Trophoblast cell (in vitro differentiated cells and primary cell): ENCODE results near the gene ZNF536.
"Not testable (repeated sequence)": the region's sequence is repeated elsewhere in the genome, so short reads cannot be mapped to it uniquely, and the experiment has no call there.

ENCODE experiments used
- DNase-seq, 2 donors: peaks; one replicate each; pipeline ENCODE4 v3.0.0-alpha.2; 2016
- H2AFZ ChIP-seq: 2 replicates; pipeline ENCODE4 v1.6.1; 2013; ENCODE audit warnings: low read length, moderate library complexity, mild to moderate bottlenecking; ENCODE audit not compliant: insufficient read depth, poor library complexity
- H2AK5ac ChIP-seq: 2 replicates; pipeline ENCODE4 v1.6.1; 2013; ENCODE audit warnings: mild to moderate bottlenecking, low read length
- H2BK120ac ChIP-seq: 2 replicates; pipeline ENCODE4 v1.6.1; 2013; ENCODE audit warnings: low read length, mild to moderate bottlenecking, moderate library complexity; ENCODE audit not compliant: insufficient read depth, poor library complexity
- H2BK12ac ChIP-seq: 2 replicates; pipeline ENCODE4 v1.6.1; 2013; ENCODE audit warnings: mild to moderate bottlenecking, low read length, moderate library complexity
- H2BK5ac ChIP-seq: 2 replicates; pipeline ENCODE4 v1.6.1; 2013; ENCODE audit warnings: low read length, low read depth, moderate library complexity, mild to moderate bottlenecking; ENCODE audit not compliant: poor library complexity
- H3K14ac ChIP-seq: 2 replicates; pipeline ENCODE4 v1.6.1; 2013; ENCODE audit warnings: mild to moderate bottlenecking, low read length
- H3K18ac ChIP-seq: 2 replicates; pipeline ENCODE4 v1.6.1; 2013; ENCODE audit warnings: mild to moderate bottlenecking, low read length
- H3K23ac ChIP-seq: 2 replicates; pipeline ENCODE4 v1.6.1; 2013; ENCODE audit warnings: low read length
- H3K27ac ChIP-seq: 2 replicates; pipeline ENCODE4 v1.5.1; 2013; ENCODE audit warnings: low read depth, mild to moderate bottlenecking, inconsistent platforms, low read length, moderate library complexity
- H3K27me3 ChIP-seq: 2 replicates; pipeline ENCODE4 v1.6.1; 2013; ENCODE audit warnings: inconsistent platforms, mild to moderate bottlenecking, low read length, moderate library complexity; ENCODE audit not compliant: insufficient read depth
- H3K36me3 ChIP-seq, 2 experiments: 1 replicate in 1 of 2; 2 replicates in 1 of 2; pipeline ENCODE4 v1.6.1; 2013; ENCODE audit warnings: low read length in 2 of 2, mild to moderate bottlenecking in 2 of 2, moderate library complexity in 1 of 2; ENCODE audit not compliant: insufficient read depth in 2 of 2, control insufficient read depth in 1 of 2
- H3K4ac ChIP-seq: 2 replicates; pipeline ENCODE4 v1.6.1; 2013; ENCODE audit warnings: low read depth, mild to moderate bottlenecking, low read length, moderate library complexity
- H3K4me1 ChIP-seq, 2 experiments: 1 replicate in 1 of 2; 2 replicates in 1 of 2; pipeline ENCODE4 v1.6.1; 2013; ENCODE audit warnings: low read length in 2 of 2, mild to moderate bottlenecking in 2 of 2, moderate library complexity in 1 of 2; ENCODE audit not compliant: insufficient read depth in 2 of 2, control insufficient read depth in 1 of 2
- H3K4me2 ChIP-seq: 2 replicates; pipeline ENCODE4 v1.6.1; 2013; ENCODE audit warnings: inconsistent platforms, mild to moderate bottlenecking, low read length, moderate library complexity
- H3K4me3 ChIP-seq: 2 replicates; pipeline ENCODE4 v1.5.1; 2013; ENCODE audit warnings: mild to moderate bottlenecking, low read depth, low read length, inconsistent platforms
- H3K79me1 ChIP-seq: one replicate; pipeline ENCODE4 v1.6.1; 2013; ENCODE audit warnings: low read length
- H3K79me2 ChIP-seq: 2 replicates; pipeline ENCODE4 v1.6.1; 2013; ENCODE audit warnings: low read length, mild to moderate bottlenecking; ENCODE audit not compliant: control insufficient read depth, insufficient read depth, poor library complexity
- H3K9ac ChIP-seq: 2 replicates; pipeline ENCODE4 v1.6.1; 2013; ENCODE audit warnings: mild to moderate bottlenecking, low read length
- H3K9me3 ChIP-seq: 2 replicates; pipeline ENCODE4 v1.6.1; 2013; ENCODE audit warnings: low read depth, mild to moderate bottlenecking, control low read depth, inconsistent platforms, low read length; ENCODE audit not compliant: insufficient read depth
- H4K12ac ChIP-seq: 2 replicates; pipeline ENCODE4 v1.6.1; 2013; ENCODE audit warnings: low read depth, mild to moderate bottlenecking, low read length, moderate library complexity
- H4K8ac ChIP-seq: 2 replicates; pipeline ENCODE4 v1.6.1; 2013; ENCODE audit warnings: low read depth, mild to moderate bottlenecking, low read length, moderate library complexity
- H4K91ac ChIP-seq: one replicate; pipeline ENCODE4 v1.6.1; 2013; ENCODE audit warnings: low read depth, mild to moderate bottlenecking, low read length, moderate library complexity
- WGBS: extraction: QIAGEN DNeasy Blood & Tissue Kit; methylation state at CpG from one replicate; pipeline ENCODE4 v1.1.7; 2013; ENCODE audit warnings: missing lambda C conversion rate; ENCODE audit not compliant: insufficient read length, insufficient coverage; ENCODE audit errors: extremely low coverage; 5-methylcytosine and 5-hydroxymethylcytosine counted together

Gene ZNF536

DNA sequence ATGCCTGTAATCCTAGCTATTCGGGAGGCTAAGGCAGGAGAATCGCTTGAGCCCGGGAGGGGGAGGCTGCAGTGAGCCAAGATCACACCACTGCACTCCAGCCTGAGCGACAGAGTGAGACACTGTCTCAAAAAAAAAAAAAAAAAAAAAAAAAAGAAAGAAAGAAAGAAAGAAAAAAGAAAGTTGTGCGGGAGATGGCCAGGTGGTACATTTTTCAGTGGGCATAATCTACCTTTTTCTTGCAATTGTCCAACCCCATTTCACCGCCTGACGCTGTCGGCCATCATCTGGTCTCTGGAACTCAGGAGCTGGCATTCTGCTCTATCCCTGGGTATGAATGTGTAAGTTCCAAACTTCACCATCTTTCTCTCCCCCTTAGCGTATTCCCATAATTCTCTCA, 73.9 kb downstream of the ZNF536 start:
- not testable (repeated sequence) for H3K9me3 ChIP-seq, DNase-seq, H3K79me1 ChIP-seq, H3K18ac ChIP-seq, H4K8ac ChIP-seq, H3K27me3 ChIP-seq, H3K79me2 ChIP-seq, H3K36me3 ChIP-seq, H2BK12ac ChIP-seq, H3K4me2 ChIP-seq, H2AFZ ChIP-seq, H3K14ac ChIP-seq, H3K4ac ChIP-seq, H2BK5ac ChIP-seq, H3K4me3 ChIP-seq, H3K4me1 ChIP-seq, H3K9ac ChIP-seq, H4K91ac ChIP-seq, H4K12ac ChIP-seq, H2AK5ac ChIP-seq, H3K23ac ChIP-seq, H2BK120ac ChIP-seq, H3K27ac ChIP-seq
- no CpG with 5 or more reads among the region's 9 CpGs for WGBS

DNA sequence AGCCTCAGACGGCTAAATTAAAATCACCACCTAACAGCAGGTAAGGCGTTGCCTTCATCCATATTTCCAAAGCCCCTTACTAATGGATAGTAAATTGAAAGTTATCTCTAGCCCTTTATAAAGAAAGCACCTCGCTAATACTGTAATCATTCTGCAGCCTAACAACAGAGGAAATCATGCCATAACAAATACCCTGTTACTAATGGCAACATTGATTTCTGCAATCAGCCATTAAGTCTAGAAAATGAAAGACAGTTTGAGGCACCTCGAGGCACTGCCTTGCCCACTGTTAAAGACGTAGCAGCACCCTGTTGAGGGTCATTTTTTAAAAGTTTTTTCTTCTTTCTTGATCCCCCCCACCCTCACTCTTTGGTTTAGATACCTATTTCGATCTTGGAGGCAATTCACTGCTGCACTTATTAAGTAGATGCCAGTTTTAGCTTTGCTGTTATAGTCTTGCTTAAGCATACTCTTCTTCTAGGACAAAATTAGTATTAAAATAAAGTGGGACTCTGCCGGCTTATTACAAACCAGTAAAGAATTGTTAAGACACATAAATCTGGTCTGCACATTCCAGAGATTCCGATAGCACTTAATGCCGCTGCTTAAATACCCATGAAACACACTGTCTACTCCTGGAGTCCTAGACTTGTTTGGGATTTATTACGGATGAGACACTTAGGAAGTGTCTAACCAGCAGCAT, 74.8 kb downstream of the ZNF536 start:
- Histone ChIP-seq H2AK5ac (no peak overlapping the region), H3K4ac (no peak overlapping the region), H3K4me1 (peaks cover 0 to 3% of the 10 kb centered on the region in 2 experiments), H3K27me3 (no peaks in the 10 kb centered on the region), H3K9ac (no peak overlapping the region), H2AFZ (no peak overlapping the region), H3K18ac (no peak overlapping the region), H4K91ac (no peak overlapping the region), H3K14ac (no peak overlapping the region), H3K36me3 (no peaks in the 10 kb centered on the region), H4K8ac (no peak overlapping the region), H3K9me3 (no peaks in the 10 kb centered on the region), H3K4me2 (no peak overlapping the region), H3K23ac (no peak overlapping the region), H3K27ac (no peak overlapping the region), H3K4me3 (no peak overlapping the region), H2BK120ac (no peak overlapping the region), H3K79me2 (no peaks in the 10 kb centered on the region), H2BK5ac (no peak overlapping the region), H2BK12ac (no peak overlapping the region), H3K79me1 (no peaks in the 10 kb centered on the region), H4K12ac (no peak overlapping the region)
- no peak for DNase-seq
- no CpG with 5 or more reads among the region's 10 CpGs for WGBS

DNA sequence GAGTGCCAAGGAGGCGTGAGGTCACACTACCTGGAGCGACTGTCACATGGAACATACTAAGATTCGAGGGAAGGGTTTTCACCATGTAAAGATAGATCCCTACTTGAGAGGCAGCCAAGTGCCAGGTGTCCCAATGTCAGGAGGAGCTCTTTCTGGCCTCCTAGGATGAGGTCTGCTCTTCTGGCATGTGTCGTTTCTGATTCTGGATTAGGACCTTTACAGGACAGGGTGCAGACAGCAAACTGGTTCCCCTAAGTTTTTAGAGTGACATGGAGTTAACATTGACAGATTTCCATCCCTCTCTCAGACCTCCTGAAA, 75.3 kb downstream of the ZNF536 start:
- Histone ChIP-seq H3K23ac (no peak overlapping the region), H3K4ac (no peak overlapping the region), H3K18ac (no peak overlapping the region), H3K4me2 (no peak overlapping the region), H3K4me3 (no peak overlapping the region), H4K8ac (no peak overlapping the region), H4K91ac (no peak overlapping the region), H2AFZ (no peak overlapping the region), H3K27ac (no peak overlapping the region), H4K12ac (no peak overlapping the region), H2BK12ac (no peak overlapping the region), H3K9ac (no peak overlapping the region), H3K14ac (no peak overlapping the region), H3K9me3 (no peaks in the 10 kb centered on the region), H2AK5ac (no peak overlapping the region), H3K27me3 (no peaks in the 10 kb centered on the region), H3K36me3 (no peaks in the 10 kb centered on the region), H2BK5ac (no peak overlapping the region), H3K4me1 (peaks cover 0 to 3% of the 10 kb centered on the region in 2 experiments), H2BK120ac (no peak overlapping the region), H3K79me2 (no peaks in the 10 kb centered on the region), H3K79me1 (no peaks in the 10 kb centered on the region)
- no CpG with 5 or more reads among the region's 4 CpGs for WGBS
- no peak for DNase-seq

DNA sequence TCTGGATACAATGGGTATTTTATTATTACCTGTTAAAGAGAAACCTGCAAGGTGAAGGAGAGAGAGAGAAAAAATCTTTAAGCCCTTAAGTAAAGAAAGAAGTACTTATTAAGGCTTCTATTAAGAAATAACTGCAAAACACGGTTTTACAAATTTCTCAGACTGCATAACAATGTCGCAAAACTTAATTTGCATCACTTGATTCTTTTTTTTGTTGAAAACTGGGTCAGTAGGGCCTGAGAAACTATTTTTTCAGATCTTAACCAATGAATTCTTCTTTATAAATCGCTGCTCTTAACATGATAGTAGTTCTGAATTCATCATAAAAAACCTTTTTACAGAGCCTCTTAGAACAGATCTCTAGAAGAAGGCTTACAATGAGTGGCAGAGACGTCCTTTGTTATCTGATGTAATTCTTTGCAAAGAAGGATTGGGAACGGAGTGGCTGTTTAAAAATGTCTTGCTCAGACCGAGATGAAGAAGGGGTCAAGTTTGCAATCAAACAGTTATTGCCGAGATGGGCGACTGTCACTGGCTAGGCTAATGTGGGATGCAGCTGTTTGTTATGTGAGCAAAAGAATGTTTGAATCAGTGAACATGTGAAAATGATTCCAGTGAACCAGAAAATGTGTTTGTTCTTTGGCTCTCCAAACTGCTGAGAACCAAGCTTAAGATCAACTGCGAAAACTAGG, 76.3 kb downstream of the ZNF536 start:
- Histone ChIP-seq H3K9me3 (no peaks in the 10 kb centered on the region), H3K79me2 (no peaks in the 10 kb centered on the region), H2BK5ac (no peak overlapping the region), H3K18ac (no peak overlapping the region), H2AK5ac (no peak overlapping the region), H2BK120ac (no peak overlapping the region), H3K9ac (no peak overlapping the region), H3K4me3 (no peak overlapping the region), H3K27me3 (no peaks in the 10 kb centered on the region), H2AFZ (no peak overlapping the region), H4K8ac (no peak overlapping the region), H3K14ac (no peak overlapping the region), H2BK12ac (no peak overlapping the region), H3K27ac (no peak overlapping the region), H3K36me3 (no peaks in the 10 kb centered on the region), H3K4me2 (no peak overlapping the region), H4K12ac (no peak overlapping the region), H3K23ac (no peak overlapping the region), H4K91ac (no peak overlapping the region), H3K4ac (no peak overlapping the region), H3K79me1 (no peaks in the 10 kb centered on the region), H3K4me1 (peaks cover 0 to 3% of the 10 kb centered on the region in 2 experiments)
- no peak for DNase-seq
- no CpG with 5 or more reads among the region's 9 CpGs for WGBS
